Measurements from ENCODE around the gene NCAM2.

Gene NCAM2

DNA sequence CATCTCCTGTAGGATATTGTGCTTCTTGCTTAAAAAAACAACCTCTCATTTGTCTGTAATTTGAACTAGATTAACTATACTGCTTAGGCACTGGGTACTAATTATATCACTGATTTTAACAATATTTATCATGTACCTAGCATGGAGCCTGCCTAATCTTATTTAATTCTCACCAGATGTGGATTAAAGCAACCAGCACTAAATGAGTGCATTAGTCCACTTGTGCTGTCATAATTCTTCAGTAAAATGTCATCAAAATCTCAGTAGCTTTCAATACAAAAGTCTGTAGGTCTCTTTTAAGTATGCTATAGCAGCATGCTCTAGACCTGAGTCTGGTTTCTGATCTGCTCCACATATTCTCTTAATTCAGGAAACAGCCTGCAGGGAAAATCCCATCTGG is 368.1 kb downstream of the NCAM2 start:
- Histone ChIP-seq H3F3A (ENCODE audit: insufficient read depth, low read length) (no peaks in the 10 kb centered on the region), H3K27me3 (ENCODE audit: insufficient read depth, low read length) (no peaks in the 10 kb centered on the region), H3K4me1 (ENCODE audit: insufficient read depth, low read length, severe bottlenecking) (no peaks in the 10 kb centered on the region), H3K9me3 (ENCODE audit: low read length) (no peaks in the 10 kb centered on the region), H3K9ac (ENCODE audit: low read length) (no peak overlapping the region), H4K20me1 (ENCODE audit: insufficient read depth, low read length) (no peaks in the 10 kb centered on the region), H3K4me2 (ENCODE audit: low read length) (no peak overlapping the region), H3K4me3 (ENCODE audit: low read depth, low read length, poor library complexity, severe bottlenecking) (no peak overlapping the region), H2AFZ (ENCODE audit: low read length) (no peak overlapping the region), H3K27ac (ENCODE audit: low read depth, low read length, poor library complexity, severe bottlenecking) (no peak overlapping the region), H3K36me3 (ENCODE audit: insufficient read depth, low read length) (no peaks in the 10 kb centered on the region), H3K9me2 (ENCODE audit: low read depth, low read length) (no peaks in the 10 kb centered on the region), H3K79me2 (ENCODE audit: insufficient read depth, low read length) (no peaks in the 10 kb centered on the region)
- no peak for TF ChIP-seq EZH2 (IDR thresholded peaks at IDR 0.05; ENCODE audit: borderline replicate concordance, low read length)

- Histone ChIP-seq H3K4me3 (ENCODE audit: low read depth, low read length, poor library complexity, severe bottlenecking) (no peak overlapping the region), H3K4me1 (ENCODE audit: insufficient read depth, low read length, severe bottlenecking) (no peaks in the 10 kb centered on the region), H3K27me3 (ENCODE audit: insufficient read depth, low read length) (no peaks in the 10 kb centered on the region), H3K9me3 (ENCODE audit: low read length) (no peaks in the 10 kb centered on the region), H4K20me1 (ENCODE audit: insufficient read depth, low read length) (no peaks in the 10 kb centered on the region), H3K9me2 (ENCODE audit: low read depth, low read length) (no peaks in the 10 kb centered on the region), H2AFZ (ENCODE audit: low read length) (no peak overlapping the region), H3K36me3 (ENCODE audit: insufficient read depth, low read length) (no peaks in the 10 kb centered on the region), H3F3A (ENCODE audit: insufficient read depth, low read length) (no peaks in the 10 kb centered on the region), H3K9ac (ENCODE audit: low read length) (no peak overlapping the region), H3K79me2 (ENCODE audit: insufficient read depth, low read length) (no peaks in the 10 kb centered on the region), H3K27ac (ENCODE audit: low read depth, low read length, poor library complexity, severe bottlenecking) (no peak overlapping the region), H3K4me2 (ENCODE audit: low read length) (no peak overlapping the region)
- no peak for TF ChIP-seq EZH2 (IDR thresholded peaks at IDR 0.05; ENCODE audit: borderline replicate concordance, low read length)
- TF ChIP-seq, protein P1, sequence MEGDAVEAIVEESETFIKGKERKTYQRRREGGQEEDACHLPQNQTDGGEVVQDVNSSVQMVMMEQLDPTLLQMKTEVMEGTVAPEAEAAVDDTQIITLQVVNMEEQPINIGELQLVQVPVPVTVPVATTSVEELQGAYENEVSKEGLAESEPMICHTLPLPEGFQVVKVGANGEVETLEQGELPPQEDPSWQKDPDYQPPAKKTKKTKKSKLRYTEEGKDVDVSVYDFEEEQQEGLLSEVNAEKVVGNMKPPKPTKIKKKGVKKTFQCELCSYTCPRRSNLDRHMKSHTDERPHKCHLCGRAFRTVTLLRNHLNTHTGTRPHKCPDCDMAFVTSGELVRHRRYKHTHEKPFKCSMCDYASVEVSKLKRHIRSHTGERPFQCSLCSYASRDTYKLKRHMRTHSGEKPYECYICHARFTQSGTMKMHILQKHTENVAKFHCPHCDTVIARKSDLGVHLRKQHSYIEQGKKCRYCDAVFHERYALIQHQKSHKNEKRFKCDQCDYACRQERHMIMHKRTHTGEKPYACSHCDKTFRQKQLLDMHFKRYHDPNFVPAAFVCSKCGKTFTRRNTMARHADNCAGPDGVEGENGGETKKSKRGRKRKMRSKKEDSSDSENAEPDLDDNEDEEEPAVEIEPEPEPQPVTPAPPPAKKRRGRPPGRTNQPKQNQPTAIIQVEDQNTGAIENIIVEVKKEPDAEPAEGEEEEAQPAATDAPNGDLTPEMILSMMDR (IDR thresholded peaks at IDR 0.05; ENCODE audit: low read length) = no peak
Measured at GRCh38 chr21:21367583-21367982, 369.4 kb downstream of the NCAM2 start.

DNA sequence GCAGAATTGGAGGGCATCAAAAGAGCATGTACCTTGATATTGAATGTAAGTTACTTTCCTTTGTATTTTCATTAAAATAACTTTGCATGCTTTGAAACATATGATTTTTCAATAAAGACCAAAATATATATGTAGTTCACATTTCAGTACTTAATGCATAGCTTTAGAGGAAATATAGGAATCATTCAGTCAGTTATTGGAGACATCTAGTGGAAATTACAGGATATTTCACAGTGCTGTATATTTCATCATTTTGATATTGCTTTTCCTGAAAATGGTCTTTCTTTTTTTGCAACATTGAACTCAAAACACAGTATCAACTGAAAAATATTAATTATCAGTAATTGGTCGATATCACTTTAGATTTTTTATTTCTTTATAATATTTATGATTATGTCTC is 375.8 kb downstream of the NCAM2 start:
- H3F3A ChIP-seq (ENCODE audit: insufficient read depth, low read length) = no peaks in the 10 kb centered on the region
- no peaks in the 10 kb centered on the region for H3K9me2 ChIP-seq (ENCODE audit: low read depth, low read length)
- no peak overlapping the region for H3K4me2 ChIP-seq (ENCODE audit: low read length)
- H3K4me3 ChIP-seq (ENCODE audit: low read depth, low read length, poor library complexity, severe bottlenecking) = no peak overlapping the region
- no peak overlapping the region for H3K27ac ChIP-seq (ENCODE audit: low read depth, low read length, poor library complexity, severe bottlenecking)
- no peaks in the 10 kb centered on the region for H3K27me3 ChIP-seq (ENCODE audit: insufficient read depth, low read length)
- no peak overlapping the region for H3K9ac ChIP-seq (ENCODE audit: low read length)
- no peaks in the 10 kb centered on the region for H3K9me3 ChIP-seq (ENCODE audit: low read length)
- H4K20me1 ChIP-seq (ENCODE audit: insufficient read depth, low read length) = no peaks in the 10 kb centered on the region
- H3K36me3 ChIP-seq (ENCODE audit: insufficient read depth, low read length) = no peaks in the 10 kb centered on the region
- no peaks in the 10 kb centered on the region for H3K4me1 ChIP-seq (ENCODE audit: insufficient read depth, low read length, severe bottlenecking)
- H2AFZ ChIP-seq (ENCODE audit: low read length) = no peak overlapping the region
- no peaks in the 10 kb centered on the region for H3K79me2 ChIP-seq (ENCODE audit: insufficient read depth, low read length)
- TF ChIP-seq EZH2 (IDR thresholded peaks at IDR 0.05; ENCODE audit: borderline replicate concordance, low read length) = no peak
- TF ChIP-seq, protein P1 (IDR thresholded peaks at IDR 0.05; ENCODE audit: low read length) = no peak; the same call in 1 of the 2 replicates

DNA sequence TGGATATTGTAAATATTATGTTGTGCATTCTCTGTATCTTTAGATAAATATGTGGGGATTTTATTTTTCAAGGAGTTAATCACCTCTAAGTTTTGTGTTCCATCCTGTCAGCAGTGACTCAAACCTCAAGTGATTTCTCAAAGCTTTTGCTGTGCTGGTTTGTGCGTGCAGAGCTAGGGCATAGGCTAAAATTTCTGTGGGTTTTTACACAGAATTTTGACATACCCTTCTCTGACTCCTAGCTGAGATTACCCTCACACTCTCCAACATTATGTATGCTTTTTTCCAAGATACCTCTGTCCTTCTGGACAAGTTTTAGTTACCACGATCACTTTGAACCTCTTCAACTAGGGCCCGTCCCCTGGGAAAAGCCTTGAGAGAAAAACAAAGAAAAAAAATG is 384.9 kb downstream of the NCAM2 start:
- no peak overlapping the region for H2AFZ ChIP-seq (ENCODE audit: low read length)
- no peak overlapping the region for H3K4me2 ChIP-seq (ENCODE audit: low read length)
- no peaks in the 10 kb centered on the region for H3K27me3 ChIP-seq (ENCODE audit: insufficient read depth, low read length)
- no peaks in the 10 kb centered on the region for H4K20me1 ChIP-seq (ENCODE audit: insufficient read depth, low read length)
- H3K36me3 ChIP-seq (ENCODE audit: insufficient read depth, low read length) = no peaks in the 10 kb centered on the region
- no peak overlapping the region for H3K4me3 ChIP-seq (ENCODE audit: low read depth, low read length, poor library complexity, severe bottlenecking)
- no peaks in the 10 kb centered on the region for H3F3A ChIP-seq (ENCODE audit: insufficient read depth, low read length)
- H3K9ac ChIP-seq (ENCODE audit: low read length) = no peak overlapping the region
- no peaks in the 10 kb centered on the region for H3K79me2 ChIP-seq (ENCODE audit: insufficient read depth, low read length)
- no peaks in the 10 kb centered on the region for H3K9me3 ChIP-seq (ENCODE audit: low read length)
- TF ChIP-seq, protein P1 (IDR thresholded peaks at IDR 0.05; ENCODE audit: low read length) = no peak
- no peak for TF ChIP-seq EZH2 (IDR thresholded peaks at IDR 0.05; ENCODE audit: borderline replicate concordance, low read length)
- no peaks in the 10 kb centered on the region for H3K9me2 ChIP-seq (ENCODE audit: low read depth, low read length)
- H3K4me1 ChIP-seq (ENCODE audit: insufficient read depth, low read length, severe bottlenecking) = no peaks in the 10 kb centered on the region
- H3K27ac ChIP-seq (ENCODE audit: low read depth, low read length, poor library complexity, severe bottlenecking) = no peak overlapping the region

Measured in OCI-LY1 (cell line).